ENCODE measurements around the gene ENHO. TPM values are rescaled to one million over a fixed set of nuclear protein-coding genes. Genes with fewer than 3 reads are reported as not detected.

Gene ENHO
- total RNA-seq, 2 experiments from 2014 or later: not detected

- Mint-ChIP-seq H3K27ac (no peak overlapping the region), H3K4me3 (no peak overlapping the region), H3K36me3 (no peaks in the 10 kb centered on the region), H3K27me3 (peaks cover 15% of the 10 kb centered on the region), H3K4me1 (peaks cover 16% of the 10 kb centered on the region), H3K9me3 (ENCODE audit: low read depth) (no peaks in the 10 kb centered on the region)
- CTCF ChIA-PET: interaction anchor here (0.9 to 1.8 kb wide), 4 partner anchors 47 to 103 kb away, joined by 3 to 5 read pairs (median 4); no protein-coding TSS in a partner anchor
- DNase-seq (no peak), ATAC-seq (no peak)
Observed at GRCh38 chr9:34503406-34503805, 19.4 kb downstream of the ENHO start.

GRCh38 chr9:34502891-34503290, 19.9 kb downstream of the ENHO start:
- no peaks in the 10 kb centered on the region for H3K9me3 Mint-ChIP-seq (ENCODE audit: low read depth)
- no peak overlapping the region for H3K27ac Mint-ChIP-seq
- CTCF ChIA-PET: interaction anchor here (1.8 kb wide), 1 partner anchor 66 kb away, joined by 5 read pairs; no protein-coding TSS in a partner anchor
- peaks cover 18% of the 10 kb centered on the region for H3K27me3 Mint-ChIP-seq
- no peak for ATAC-seq
- no peak for DNase-seq
- H3K4me3 Mint-ChIP-seq: no peak overlapping the region
- H3K36me3 Mint-ChIP-seq: no peaks in the 10 kb centered on the region
- H3K4me1 Mint-ChIP-seq: peaks cover 16% of the 10 kb centered on the region

- ATAC-seq: no peak
- Mint-ChIP-seq H3K4me3 (no peak overlapping the region), H3K27me3 (peaks cover 22% of the 10 kb centered on the region), H3K27ac (no peak overlapping the region), H3K36me3 (no peaks in the 10 kb centered on the region), H3K9me3 (ENCODE audit: low read depth) (no peaks in the 10 kb centered on the region), H3K4me1 (peaks cover 16% of the 10 kb centered on the region)
- CTCF ChIA-PET: interaction anchor here (0.6 to 1.8 kb wide), 4 partner anchors 66 to 99 kb away, joined by 3 to 5 read pairs (median 3); no protein-coding TSS in a partner anchor
- DNase-seq: no peak
Observed at GRCh38 chr9:34502471-34502870, 20.3 kb downstream of the ENHO start.

DNA sequence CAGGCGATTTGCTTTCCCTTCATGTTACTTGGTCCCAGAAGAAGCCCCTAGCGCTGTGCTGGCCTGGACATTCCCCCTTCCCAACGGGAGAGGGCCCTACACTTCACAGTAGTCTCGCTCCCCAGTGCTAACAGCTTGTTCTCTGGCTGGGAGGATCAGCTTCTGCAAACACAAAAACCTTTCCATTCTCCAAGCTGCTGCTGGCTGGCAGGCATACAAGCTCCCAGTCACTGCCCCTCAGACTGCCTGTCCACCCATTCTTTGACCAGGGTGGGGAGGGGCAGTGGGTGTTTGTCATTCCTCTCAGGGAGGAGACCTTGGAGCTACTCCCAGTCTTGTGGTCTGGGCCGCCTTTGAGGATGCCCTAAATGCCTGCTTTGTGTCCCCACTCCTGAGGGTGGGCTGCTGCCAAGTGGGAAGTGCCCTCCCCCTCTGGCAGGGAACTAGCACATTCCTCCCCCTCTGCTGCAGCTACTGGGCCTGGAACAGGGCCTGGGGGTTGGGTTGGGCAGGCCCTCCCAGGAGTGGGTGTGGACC, 20.8 kb downstream of the ENHO start:
- H3K4me3 Mint-ChIP-seq: no peak overlapping the region
- no peaks in the 10 kb centered on the region for H3K9me3 Mint-ChIP-seq (ENCODE audit: low read depth)
- ATAC-seq (no peak), DNase-seq (no peak)
- CTCF ChIA-PET: interaction anchor here (0.6 to 2.2 kb wide), 8 partner anchors 11 to 98 kb away, joined by 3 to 13 read pairs (median 3); no protein-coding TSS in a partner anchor
- H3K4me1 Mint-ChIP-seq: peaks cover 16% of the 10 kb centered on the region
- H3K27me3 Mint-ChIP-seq: peaks cover 23% of the 10 kb centered on the region
- no peaks in the 10 kb centered on the region for H3K36me3 Mint-ChIP-seq
- H3K27ac Mint-ChIP-seq: no peak overlapping the region

DNA sequence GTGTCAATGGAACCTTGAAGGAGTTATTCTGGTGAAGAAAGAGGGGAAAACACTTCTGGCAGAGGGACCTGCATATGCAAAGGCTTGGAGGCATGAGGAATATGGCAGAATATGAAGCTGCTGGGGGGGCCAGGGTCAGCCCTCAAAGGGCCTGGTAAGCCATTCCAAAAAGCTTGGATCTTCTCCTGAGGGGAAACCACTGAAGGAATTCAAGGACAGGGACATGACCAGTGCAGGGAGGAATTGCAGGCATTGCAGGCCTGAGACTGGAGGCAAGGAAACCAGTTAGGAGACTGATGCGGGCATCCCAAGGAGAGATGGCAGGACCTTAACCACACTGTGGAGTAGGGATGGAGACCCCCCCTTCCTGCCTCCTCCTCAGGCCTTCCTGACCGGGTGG, 21.4 kb downstream of the ENHO start:
- Mint-ChIP-seq H3K9me3 (ENCODE audit: low read depth) (no peaks in the 10 kb centered on the region), H3K27ac (no peak overlapping the region), H3K36me3 (no peaks in the 10 kb centered on the region), H3K27me3 (peaks cover 23% of the 10 kb centered on the region), H3K4me3 (no peak overlapping the region), H3K4me1 (peaks cover 16% of the 10 kb centered on the region)
- CTCF ChIA-PET: interaction anchor here (0.7 to 2.3 kb wide), 14 partner anchors 11 to 103 kb away, joined by 3 to 15 read pairs (median 3); no protein-coding TSS in a partner anchor
- no peak for ATAC-seq
- no peak for DNase-seq

DNA sequence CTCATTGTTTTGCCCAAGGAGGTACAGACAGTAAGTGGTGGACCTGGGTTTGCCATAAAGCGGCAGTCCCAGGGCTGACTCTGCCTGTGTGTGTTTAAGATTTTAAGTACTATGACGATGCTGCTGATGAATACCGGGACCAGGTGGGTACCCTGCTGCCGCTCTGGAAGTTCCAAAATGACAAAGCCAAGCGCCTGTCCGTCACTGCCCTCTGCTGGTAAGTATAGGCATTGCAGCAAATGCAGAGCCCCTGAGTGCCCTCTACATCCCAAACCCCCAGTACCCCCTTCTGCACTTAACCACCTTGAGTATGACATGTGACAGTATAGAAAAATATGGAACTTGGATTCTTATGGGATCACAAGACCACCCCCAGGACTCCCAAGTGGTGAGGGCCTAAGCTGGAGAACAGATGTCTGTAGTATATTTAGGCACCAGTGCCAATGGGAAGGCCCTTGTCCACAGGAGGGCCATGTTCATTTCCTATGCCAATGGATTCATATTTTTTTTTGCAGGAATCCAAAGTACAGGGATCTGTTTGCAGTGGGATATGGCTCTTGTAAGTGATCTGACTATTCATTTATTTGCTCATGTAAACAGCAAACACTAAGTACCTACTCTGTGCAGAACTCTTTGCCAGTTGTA, 22.0 kb downstream of the ENHO start:
- Mint-ChIP-seq H3K4me1 (peaks cover 16% of the 10 kb centered on the region), H3K4me3 (no peak overlapping the region), H3K27ac (no peak overlapping the region), H3K36me3 (no peaks in the 10 kb centered on the region), H3K9me3 (ENCODE audit: low read depth) (no peaks in the 10 kb centered on the region), H3K27me3 (peaks cover 23% of the 10 kb centered on the region)
- ATAC-seq (peak; percentile 89), DNase-seq (peak; percentile 83)
- CTCF ChIA-PET: interaction anchor here (0.7 to 2.3 kb wide), 15 partner anchors 10 to 103 kb away, joined by 3 to 15 read pairs (median 3); no protein-coding TSS in a partner anchor

DNA sequence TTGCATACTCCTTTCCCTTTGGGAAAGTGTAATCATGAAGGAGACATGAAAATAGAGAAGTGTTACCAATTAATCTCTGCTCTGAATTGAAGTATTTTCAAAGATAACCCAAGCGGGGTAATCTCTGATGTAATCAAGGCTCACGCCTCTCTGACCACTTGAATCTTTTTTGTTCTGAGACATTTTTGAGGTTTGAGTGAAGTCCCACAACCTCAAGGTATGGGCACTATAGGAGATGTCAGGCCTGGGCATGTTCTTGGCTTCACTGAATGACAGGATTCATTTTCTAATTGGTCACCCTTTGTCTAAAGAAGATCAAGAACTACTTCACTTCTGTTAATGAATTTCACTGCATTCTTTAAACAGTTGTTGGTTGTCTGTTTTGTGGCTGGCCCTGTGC, 23.7 kb downstream of the ENHO start:
- CTCF ChIA-PET: interaction anchor here (1.3 to 2.3 kb wide), 3 partner anchors 68 to 95 kb away, joined by 3 to 15 read pairs (median 7); no protein-coding TSS in a partner anchor
- H3K27ac Mint-ChIP-seq: no peak overlapping the region
- ATAC-seq: no peak

DNA sequence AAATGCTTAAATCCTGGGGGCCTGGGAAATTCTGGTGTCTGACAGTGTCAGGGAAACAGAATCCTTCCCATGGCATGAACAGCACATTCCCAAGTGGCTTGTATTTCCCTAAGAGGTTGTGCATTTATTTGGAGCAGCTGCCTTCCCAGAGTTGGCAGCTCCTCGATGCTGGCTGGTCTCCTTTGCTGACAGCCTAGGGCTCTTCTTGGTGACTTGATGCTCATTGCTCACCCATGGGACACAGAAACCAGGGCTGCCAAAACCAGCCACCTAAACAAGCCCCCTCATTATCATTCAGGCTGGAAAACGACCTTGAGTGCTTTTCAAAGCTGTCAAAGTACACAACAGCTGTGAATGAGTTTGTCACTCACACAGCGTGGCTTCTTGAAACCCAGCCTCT, 24.2 kb downstream of the ENHO start:
- H3K4me3 Mint-ChIP-seq: no peak overlapping the region
- H3K9me3 Mint-ChIP-seq (ENCODE audit: low read depth): no peaks in the 10 kb centered on the region
- no peak overlapping the region for H3K27ac Mint-ChIP-seq
- CTCF ChIA-PET: interaction anchor here (1.3 kb wide), 1 partner anchor 59 kb away, joined by 4 read pairs; no protein-coding TSS in a partner anchor
- ATAC-seq (no peak), DNase-seq (no peak)
- H3K36me3 Mint-ChIP-seq: no peaks in the 10 kb centered on the region
- peaks cover 16% of the 10 kb centered on the region for H3K4me1 Mint-ChIP-seq
- H3K27me3 Mint-ChIP-seq: peaks cover 17% of the 10 kb centered on the region

More for the DNA sequence above, 23.7 kb downstream of the ENHO start:
- DNase-seq: no peak
- Mint-ChIP-seq H3K9me3 (ENCODE audit: low read depth) (no peaks in the 10 kb centered on the region), H3K36me3 (no peaks in the 10 kb centered on the region), H3K27me3 (peaks cover 17% of the 10 kb centered on the region), H3K4me1 (peaks cover 16% of the 10 kb centered on the region), H3K4me3 (no peak overlapping the region)

GRCh38 chr9:34496149-34496712, 26.6 kb downstream of the ENHO start:
- H3K36me3 Mint-ChIP-seq: no peaks in the 10 kb centered on the region
- DNase-seq (no peak), ATAC-seq (no peak)
- H3K9me3 Mint-ChIP-seq (ENCODE audit: low read depth): no peaks in the 10 kb centered on the region
- peaks cover 19% of the 10 kb centered on the region for H3K27me3 Mint-ChIP-seq
- CTCF ChIA-PET: interaction anchor here (1.0 to 2.3 kb wide), 6 partner anchors 11 to 95 kb away, joined by 3 to 7 read pairs (median 4); no protein-coding TSS in a partner anchor
- no peak overlapping the region for H3K4me3 Mint-ChIP-seq
- H3K4me1 Mint-ChIP-seq: peaks cover 16% of the 10 kb centered on the region
- H3K27ac Mint-ChIP-seq: no peak overlapping the region

GRCh38 chr9:34493972-34494535, 28.7 kb downstream of the ENHO start:
- DNase-seq: peak; percentile 64
- Mint-ChIP-seq H3K27ac (no peak overlapping the region), H3K36me3 (no peaks in the 10 kb centered on the region), H3K9me3 (ENCODE audit: low read depth) (no peaks in the 10 kb centered on the region), H3K27me3 (peaks cover 22% of the 10 kb centered on the region), H3K4me1 (peaks cover under 1% of the 10 kb centered on the region), H3K4me3 (no peak overlapping the region)
- ATAC-seq: peak; percentile 58
- CTCF ChIA-PET: interaction anchor here (2.3 kb wide), 1 partner anchor 63 kb away, joined by 7 read pairs; no protein-coding TSS in a partner anchor

GRCh38 chr9:34492051-34492450, 30.7 kb downstream of the ENHO start:
- Mint-ChIP-seq H3K4me1 (no peaks in the 10 kb centered on the region), H3K36me3 (no peaks in the 10 kb centered on the region), H3K27ac (no peak overlapping the region), H3K27me3 (peaks cover 24% of the 10 kb centered on the region), H3K9me3 (ENCODE audit: low read depth) (no peaks in the 10 kb centered on the region), H3K4me3 (no peak overlapping the region)
- DNase-seq (no peak), ATAC-seq (no peak)
- CTCF ChIA-PET: interaction anchor here (1.5 kb wide), 1 partner anchor 112 kb away, joined by 4 read pairs; no protein-coding TSS in a partner anchor

- ATAC-seq: no peak
- CTCF ChIA-PET: no interaction called here
- no peak overlapping the region for H3K27ac Mint-ChIP-seq
- H3K4me3 Mint-ChIP-seq: no peak overlapping the region
- DNase-seq: no peak
- H3K36me3 Mint-ChIP-seq: no peaks in the 10 kb centered on the region
- H3K9me3 Mint-ChIP-seq (ENCODE audit: low read depth): no peaks in the 10 kb centered on the region
- peaks cover 3% of the 10 kb centered on the region for H3K4me1 Mint-ChIP-seq
- H3K27me3 Mint-ChIP-seq: peaks cover 27% of the 10 kb centered on the region
Observed at GRCh38 chr9:34491596-34491995, 31.2 kb downstream of the ENHO start.

GRCh38 chr9:34490760-34491159, 32.0 kb downstream of the ENHO start:
- H3K36me3 Mint-ChIP-seq: no peaks in the 10 kb centered on the region
- DNase-seq (no peak), ATAC-seq (no peak)
- no peaks in the 10 kb centered on the region for H3K9me3 Mint-ChIP-seq (ENCODE audit: low read depth)
- H3K27me3 Mint-ChIP-seq: peaks cover 28% of the 10 kb centered on the region
- CTCF ChIA-PET: interaction anchor here (0.9 to 1.4 kb wide), 4 partner anchors 9 to 87 kb away, joined by 3 to 4 read pairs (median 4); no protein-coding TSS in a partner anchor
- peaks cover 7% of the 10 kb centered on the region for H3K4me1 Mint-ChIP-seq
- H3K4me3 Mint-ChIP-seq: no peak overlapping the region
- H3K27ac Mint-ChIP-seq: no peak overlapping the region
